Measurements from ENCODE around the gene NFIC.
"Not testable (repeated sequence)": the region's sequence is repeated elsewhere in the genome, so short reads cannot be mapped to it uniquely, and the experiment has no call there.

Gene NFIC

GRCh38 chr19:3452942-3453214 lies 86.5 kb downstream of the NFIC start:
- not testable (repeated sequence) for DNase-seq (ENCODE audit: low read depth)

DNA sequence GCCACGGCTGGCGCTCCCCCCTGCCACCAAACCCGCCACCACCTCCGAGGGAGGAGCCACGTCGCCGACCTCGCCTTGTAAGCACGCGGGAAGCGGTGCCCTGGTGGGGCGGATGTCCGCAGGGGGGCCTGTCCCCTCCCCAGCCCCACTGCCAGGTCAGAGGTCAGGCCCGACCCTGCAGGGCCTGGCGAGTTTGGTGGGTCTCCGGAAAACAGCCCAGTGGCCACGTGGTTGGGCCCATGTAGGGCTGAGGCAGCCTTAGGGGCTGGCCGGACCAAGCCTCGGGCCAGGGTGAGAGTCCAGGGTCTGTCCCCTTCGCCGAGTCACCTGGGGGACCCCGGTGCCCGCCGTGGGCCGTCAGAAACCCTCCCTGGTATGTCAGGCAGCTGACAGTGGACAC lies 87.5 kb downstream of the NFIC start:
- no peak for DNase-seq (ENCODE audit: low read depth)

DNA sequence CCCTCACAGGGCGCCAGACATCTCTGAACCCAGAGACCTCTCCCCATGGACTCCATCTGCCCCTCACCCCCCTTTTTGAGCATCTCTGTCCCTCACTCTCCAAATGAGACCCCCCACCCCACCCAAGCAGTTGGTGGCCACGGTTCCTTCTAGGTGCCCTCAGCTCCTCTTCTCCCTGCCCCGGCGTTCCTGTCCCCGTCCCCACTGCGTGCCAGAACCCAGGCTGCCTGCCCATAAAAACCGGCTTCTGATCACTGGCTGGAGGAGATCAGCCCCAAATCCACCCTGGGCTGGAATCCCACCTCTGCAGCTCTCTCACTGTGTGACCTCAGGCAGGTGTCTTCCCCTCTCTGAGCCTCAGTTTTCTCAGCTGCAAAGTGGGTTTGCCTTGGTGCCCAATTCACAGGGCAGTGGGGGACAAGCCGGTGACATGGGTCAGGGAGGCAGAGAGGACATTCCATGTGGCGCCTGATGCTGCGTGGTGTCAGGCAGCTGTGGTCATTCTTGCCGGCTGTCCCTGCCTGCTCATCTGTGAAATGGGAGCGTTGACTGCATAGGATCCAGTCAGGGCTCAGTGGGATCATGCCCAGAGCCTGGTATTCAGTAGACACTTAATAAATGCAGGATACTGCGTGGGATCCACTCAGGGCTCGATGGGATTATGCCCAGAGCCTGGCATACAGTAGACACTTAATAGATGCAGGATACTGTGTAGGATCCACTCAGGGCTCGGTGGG lies 88.4 kb downstream of the NFIC start:
- no peak for DNase-seq (ENCODE audit: low read depth)

DNA sequence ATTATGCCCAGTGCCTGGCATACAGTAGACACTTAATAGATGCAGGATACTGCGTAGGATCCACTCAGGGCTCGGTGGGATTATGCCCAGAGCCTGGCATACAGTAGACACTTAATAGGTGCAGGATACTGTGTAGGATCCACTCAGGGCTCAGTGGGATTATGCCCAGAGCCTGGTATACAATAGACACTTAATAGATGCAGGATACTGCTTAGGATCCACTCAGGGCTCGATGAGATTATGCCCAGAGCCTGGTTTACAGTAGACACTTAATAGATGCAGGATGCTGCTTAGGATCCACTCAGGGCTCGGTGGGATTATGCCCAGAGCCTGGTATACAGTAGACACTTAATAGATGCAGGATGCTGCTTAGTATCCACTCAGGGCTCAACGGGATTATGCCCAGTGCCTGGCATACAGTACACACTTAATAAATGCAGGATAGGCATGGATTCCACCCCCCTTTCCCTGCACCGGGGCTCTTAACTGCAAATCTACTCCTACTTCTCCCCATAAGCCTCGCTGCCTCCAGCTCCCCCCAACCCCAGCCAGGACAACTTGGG lies 89.1 kb downstream of the NFIC start:
- no peak for DNase-seq (ENCODE audit: low read depth)

GRCh38 chr19:3455960-3456601 lies 89.7 kb downstream of the NFIC start:
- DNase-seq (ENCODE audit: low read depth), result no peak

DNA sequence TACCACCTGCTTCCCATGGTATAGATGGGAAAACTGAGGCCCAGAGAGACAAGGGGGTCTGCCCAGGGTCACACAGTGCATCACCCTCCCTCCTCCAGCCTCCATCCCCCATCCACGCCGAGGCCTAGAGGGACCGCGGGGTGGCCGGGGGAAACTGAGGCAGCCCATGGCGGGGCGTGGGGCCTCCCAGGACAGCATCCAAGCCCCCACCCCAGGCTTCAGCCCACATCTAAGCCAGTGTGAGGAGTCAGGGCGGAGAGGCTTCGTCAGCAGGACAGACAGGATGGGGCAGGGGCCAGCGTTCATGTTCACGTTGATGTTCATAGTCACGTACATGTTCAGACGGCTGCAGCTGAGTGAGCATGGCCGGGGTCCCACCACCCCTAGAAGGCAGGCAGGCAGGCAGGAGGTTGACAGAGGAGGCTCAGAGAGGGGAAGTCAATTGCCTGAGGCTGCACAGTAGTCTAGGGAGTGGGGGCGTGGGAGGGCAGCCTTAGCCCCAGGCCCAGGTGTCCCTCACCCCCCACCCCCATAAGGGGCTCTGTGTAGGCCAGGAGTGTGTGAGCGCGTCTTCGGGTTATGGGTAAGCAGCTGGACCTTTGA lies 90.6 kb downstream of the NFIC start:
- DNase-seq (ENCODE audit: low read depth), result no peak

DNA sequence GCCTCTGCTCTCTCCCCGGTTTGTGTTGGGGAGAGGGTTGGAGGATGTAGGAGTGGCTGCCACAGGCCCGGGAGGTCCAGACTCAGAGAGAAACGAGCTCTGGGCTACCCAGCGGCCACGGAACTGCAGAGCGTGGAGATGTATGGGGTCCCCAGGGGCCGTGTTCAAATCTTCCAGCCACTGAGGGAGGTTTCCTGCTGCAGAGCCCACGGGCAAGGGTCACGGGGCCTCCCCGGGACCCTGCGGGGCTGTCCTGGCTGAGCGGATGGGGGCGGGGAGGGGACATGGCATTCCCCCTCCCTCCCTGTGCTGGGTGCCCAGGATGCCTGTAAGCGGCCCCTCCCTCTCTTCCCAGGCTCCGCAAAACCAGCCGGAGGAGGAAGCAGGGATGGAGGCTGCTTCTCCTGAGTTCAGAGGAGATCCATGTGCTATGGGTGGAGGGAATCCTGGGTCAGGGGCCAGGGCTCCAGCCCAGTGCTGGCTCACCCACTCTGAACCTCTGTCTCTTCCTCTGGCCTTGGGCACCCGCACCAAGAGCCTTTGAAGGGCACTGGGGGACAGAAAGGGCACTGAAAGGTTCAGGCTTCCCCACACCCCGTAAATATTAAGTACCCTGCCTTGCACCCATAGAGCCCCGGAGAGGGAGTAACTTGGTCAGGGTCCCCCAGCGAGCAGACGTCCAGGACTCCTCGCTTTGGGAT lies 91.3 kb downstream of the NFIC start:
- no peak for DNase-seq (ENCODE audit: low read depth)

- DNase-seq (ENCODE audit: low read depth), result no peak
Measured at GRCh38 chr19:3458229-3459088, 92.1 kb downstream of the NFIC start.

DNA sequence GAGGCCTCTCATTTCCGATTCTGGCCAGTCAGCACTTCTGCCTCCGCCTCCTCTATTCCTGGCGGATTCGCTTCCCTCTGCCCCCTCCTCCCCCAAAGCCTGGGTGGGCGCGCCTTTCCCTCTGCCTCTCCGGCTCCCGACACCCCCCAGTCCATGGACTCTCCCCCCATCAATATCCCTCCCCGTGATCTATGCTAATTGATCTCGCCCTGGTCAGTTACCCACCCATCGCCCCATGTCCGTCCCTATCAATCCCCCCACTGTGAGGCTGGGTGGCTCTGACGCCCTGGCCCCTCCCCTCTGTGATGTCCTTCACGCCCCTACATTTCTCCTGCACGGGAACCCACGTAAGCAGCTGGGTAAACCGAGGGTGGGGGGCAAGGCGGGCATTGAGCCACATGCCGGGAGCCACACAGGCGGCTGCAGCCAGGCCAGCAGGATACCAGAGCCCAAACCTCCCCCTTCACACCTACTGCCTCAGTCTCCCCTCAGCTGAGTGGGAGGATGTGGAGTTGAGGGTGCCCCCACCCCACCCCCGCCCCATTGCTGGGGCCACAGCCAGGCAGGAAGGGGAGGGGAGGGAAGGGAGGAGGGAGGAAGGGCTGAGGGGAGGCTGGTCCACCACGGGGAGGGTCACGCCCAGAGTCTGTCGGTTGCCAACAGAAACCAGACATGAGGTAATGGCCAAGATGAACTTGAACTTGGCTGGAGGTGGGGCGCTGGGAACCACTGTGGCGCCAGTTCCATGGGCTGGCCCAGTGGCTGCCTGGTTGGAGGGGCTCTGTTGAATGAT lies 92.9 kb downstream of the NFIC start:
- no peak for DNase-seq (ENCODE audit: low read depth)

DNA sequence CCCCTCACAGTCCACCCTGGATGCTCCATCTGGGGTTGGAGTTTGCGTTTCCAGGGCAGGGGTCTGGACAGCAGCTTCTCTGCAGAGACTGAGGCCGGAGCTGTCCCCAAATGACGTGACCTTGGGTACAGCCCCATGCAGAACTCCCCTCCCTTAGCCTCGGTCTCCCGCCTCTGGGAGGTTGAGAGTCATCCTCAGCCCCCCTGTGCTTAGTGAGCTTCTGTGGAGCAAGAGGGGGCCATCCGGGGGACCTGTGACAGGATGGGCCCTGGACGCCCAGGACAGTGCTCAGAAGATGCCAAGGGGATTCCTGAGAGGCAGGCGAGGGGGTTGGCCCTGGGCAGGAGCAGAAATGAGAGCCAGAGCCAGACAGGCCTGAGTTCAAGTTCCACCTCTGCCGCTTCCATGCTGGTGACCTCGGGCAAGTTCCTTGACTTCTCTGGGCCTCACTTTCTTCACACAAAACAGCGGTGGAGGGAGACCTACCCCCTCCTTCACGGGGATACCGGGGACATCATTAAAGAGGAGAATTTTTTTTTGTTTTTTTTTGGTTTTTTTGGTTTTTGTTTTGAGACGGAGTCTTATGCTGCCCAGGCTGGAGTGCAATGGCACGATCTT lies 93.7 kb downstream of the NFIC start:
- no peak for DNase-seq (ENCODE audit: low read depth)

DNA sequence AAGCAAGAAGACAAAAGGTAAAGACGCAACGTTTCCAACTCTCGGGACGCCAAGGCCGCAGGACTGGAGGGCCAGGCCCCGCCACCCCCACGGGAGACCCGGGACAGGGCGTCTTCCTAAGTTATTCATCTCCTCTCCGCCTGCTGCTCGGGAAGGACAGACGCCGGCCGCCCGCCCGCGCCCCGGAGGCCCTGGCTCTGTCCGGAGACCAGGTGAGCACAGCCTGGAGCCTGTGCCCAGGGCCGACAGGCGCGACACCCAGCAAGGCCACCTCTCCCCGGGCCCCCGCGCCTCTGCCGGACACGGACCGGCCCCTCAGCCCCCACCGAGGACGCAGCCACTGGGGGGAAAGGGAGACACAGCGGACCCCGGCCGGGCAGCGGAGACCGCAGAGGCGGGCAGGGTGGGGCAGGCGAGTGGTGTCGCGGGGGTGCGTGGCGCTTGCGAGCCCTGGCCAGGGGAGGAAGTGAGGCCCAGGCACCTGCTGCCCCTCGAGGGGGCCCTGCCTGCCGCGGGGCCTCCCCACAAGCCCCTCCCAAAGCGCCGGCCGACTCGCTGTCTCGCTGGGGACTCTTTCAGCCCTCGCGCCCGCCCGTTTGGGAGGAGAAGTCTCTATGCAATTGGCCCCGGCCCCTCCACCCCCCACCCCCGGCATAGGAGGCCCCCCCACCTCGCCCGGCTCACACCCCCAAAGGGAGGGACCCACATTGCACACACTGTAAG lies 96.8 kb downstream of the NFIC start:
- DNase-seq (ENCODE audit: low read depth), result no peak

GRCh38 chr19:3463714-3464586 lies 97.6 kb downstream of the NFIC start:
- DNase-seq (ENCODE audit: low read depth), result no peak

- DNase-seq (ENCODE audit: low read depth), result no peak
Measured at GRCh38 chr19:3464587-3465235, 98.3 kb downstream of the NFIC start.

GRCh38 chr19:3465552-3465951 lies 99.2 kb downstream of the NFIC start:
- no peak for DNase-seq (ENCODE audit: low read depth)

DNA sequence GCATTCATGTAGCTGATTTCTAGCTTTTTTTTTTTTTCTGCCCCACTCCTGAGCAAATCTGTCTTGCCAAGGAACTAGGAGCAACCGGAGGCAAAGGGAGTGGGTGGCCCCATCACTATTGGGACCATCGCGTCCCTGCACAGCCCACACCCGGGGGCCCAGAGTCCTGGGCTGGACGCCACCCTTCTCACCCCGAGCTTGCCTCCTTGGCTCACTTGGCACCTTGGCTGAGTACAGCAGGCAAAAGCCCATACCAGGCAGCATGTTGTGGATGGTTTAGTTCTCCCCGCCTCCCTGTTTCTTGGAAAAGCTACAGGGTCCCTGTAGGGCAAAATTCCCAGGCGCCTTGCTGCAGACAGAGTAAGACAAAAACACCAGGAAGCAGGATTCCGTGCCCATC lies 100.3 kb downstream of the NFIC start:
- no peak for DNase-seq (ENCODE audit: low read depth)

GRCh38 chr19:3467437-3468198 lies 101.2 kb downstream of the NFIC start:
- no peak for DNase-seq (ENCODE audit: low read depth)

GRCh38 chr19:3468211-3468610 lies 101.8 kb downstream of the NFIC start:
- DNase-seq (ENCODE audit: low read depth), result no peak

Measured in activated gamma-delta T cell treated with anti-CD3 and anti-CD28 coated beads, Interleukin-2, amount 50 U/mL, for 16 hours (primary cell).